Endothelial cell of umbilical vein (primary cell): ENCODE results near the gene NSUN7. TPM values are rescaled to one million over a fixed set of nuclear protein-coding genes. Genes with fewer than 3 reads are reported as not detected.

Source experiments
- BruUV-seq: library from RNA; stranded (reverse); fragments of 400-500 nt; replicated peaks from 2 replicates; lab custom pipeline; 2021; lab: Mats Ljungman, UMichigan
- CTCF ChIA-PET: fragments of 300-600, 350-600 bp; sonication (Branson Sonifier 250); formaldehyde crosslinking; loops from one replicate; lab custom pipeline; 2021; ENCODE audit warnings: antibody characterized with exemption, inconsistent platforms; lab: Charles Lee
- POLR2A ChIA-PET: fragments of 300-600, 350-600 bp; sonication (Branson Sonifier 250); formaldehyde crosslinking; loops from one replicate; lab custom pipeline; 2021; ENCODE audit warnings: antibody characterized with exemption, inconsistent platforms; lab: Charles Lee
- DNase-seq: peaks from one replicate; pipeline ENCODE4 v3.0.0-alpha.2; 2011; ENCODE audit warnings: low read depth, low spot score
- FAIRE-seq: peaks from 2 replicates; lab custom pipeline; 2011; peaks lifted over from hg19 to GRCh38; lab: Jason Lieb, UNC
- H2AFZ ChIP-seq: 2 replicates; pipeline ENCODE4 v1.6.0; 2012; ENCODE audit warnings: low read depth, low read length, control low read depth, inconsistent platforms
- H3K27ac ChIP-seq: 2 replicates; pipeline ENCODE4 v1.5.1; 2011; ENCODE audit warnings: low read depth, mild to moderate bottlenecking, control low read depth, low read length, moderate library complexity; ENCODE audit not compliant: insufficient read depth
- H3K27me3 ChIP-seq, 2 experiments: 2 replicates each; pipeline versions ENCODE4 v1.6.0 to v1.6.1; 2011; ENCODE audit warnings: low read length in 2 of 2, mixed read lengths in 1 of 2; ENCODE audit not compliant: control insufficient read depth in 2 of 2, insufficient read depth in 2 of 2
- H3K36me3 ChIP-seq, 2 experiments: 2 replicates in 1 of 2; 3 replicates in 1 of 2; pipeline ENCODE4 v1.5.1; 2011; ENCODE audit warnings: low read length in 2 of 2, mild to moderate bottlenecking in 1 of 2, moderate library complexity in 1 of 2; ENCODE audit not compliant: control insufficient read depth in 2 of 2, insufficient read depth in 2 of 2; ENCODE audit errors: extremely low read depth in 1 of 2
- H3K4me1 ChIP-seq: 3 replicates; pipeline ENCODE4 v1.5.1; 2011; ENCODE audit warnings: mild to moderate bottlenecking, low read length; ENCODE audit not compliant: control insufficient read depth, insufficient read depth; ENCODE audit errors: extremely low read depth
- H3K4me2 ChIP-seq: 2 replicates; pipeline ENCODE4 v1.6.1; 2011; ENCODE audit warnings: low read length, control low read depth, mixed read lengths; ENCODE audit not compliant: insufficient read depth
- H3K4me3 ChIP-seq, 3 experiments: fragments of 200-600 bp in 1 of 3; sonication (generic), shearing (Covaris generic) in 1 of 3; replicated peaks in 1 of 3; 2 replicates each; pipeline ENCODE4 v1.5.1; 2011 to 2016; ENCODE audit warnings: control low read depth in 3 of 3, low read length in 3 of 3, mild to moderate bottlenecking in 2 of 3, inconsistent platforms in 1 of 3, low read depth in 1 of 3, moderate library complexity in 1 of 3; ENCODE audit not compliant: insufficient read depth in 1 of 3
- H3K79me2 ChIP-seq: 2 replicates; pipeline ENCODE4 v1.6.0; 2012; ENCODE audit warnings: low read length, inconsistent platforms; ENCODE audit not compliant: control insufficient read depth, insufficient read depth
- H3K9ac ChIP-seq: replicated peaks from 2 replicates; pipeline ENCODE3; 2011; ENCODE audit warnings: low read length, control low read depth; ENCODE audit not compliant: insufficient read depth; ENCODE audit errors: extremely low read depth
- H3K9me1 ChIP-seq: replicated peaks from 3 replicates; pipeline ENCODE4 v1.6.0; 2011; ENCODE audit warnings: mild to moderate bottlenecking, low read length; ENCODE audit not compliant: control insufficient read depth, insufficient read depth; ENCODE audit errors: extremely low read depth
- H3K9me3 ChIP-seq: replicated peaks from 2 replicates; pipeline ENCODE4 v1.5.1; 2012; ENCODE audit warnings: low read length, inconsistent platforms; ENCODE audit not compliant: control insufficient read depth, insufficient read depth
- H4K20me1 ChIP-seq: replicated peaks from 2 replicates; pipeline ENCODE3; 2011; ENCODE audit warnings: mild to moderate bottlenecking, low read length; ENCODE audit not compliant: control insufficient read depth, insufficient read depth; ENCODE audit errors: extremely low read depth
- CTCF ChIP-seq, 2 donors: IDR thresholded peaks; 1 replicate in 1 of 2; 2 replicates in 1 of 2; pipeline ENCODE4 v1.5.1; 2011; ENCODE audit warnings: low read length in 2 of 2, mild to moderate bottlenecking in 2 of 2, moderate library complexity in 2 of 2, control low read depth in 1 of 2, inconsistent platforms in 1 of 2, low read depth in 1 of 2; ENCODE audit not compliant: insufficient read depth in 1 of 2; ENCODE audit errors: extremely low read depth in 1 of 2
- EZH2 ChIP-seq: IDR thresholded peaks from 2 replicates; pipeline ENCODE4 v1.6.1; 2012; ENCODE audit warnings: borderline replicate concordance, low read depth, mild to moderate bottlenecking, moderate library complexity, low read length, inconsistent platforms; ENCODE audit not compliant: severe bottlenecking
- FOS ChIP-seq: IDR thresholded peaks from 2 replicates; pipeline ENCODE4 v1.6.1; 2011; ENCODE audit warnings: mild to moderate bottlenecking, low read length, moderate library complexity, borderline replicate concordance; ENCODE audit not compliant: insufficient read depth
- JUN ChIP-seq: IDR thresholded peaks from 2 replicates; pipeline ENCODE4 v1.6.1; 2011; ENCODE audit warnings: borderline replicate concordance, low read depth; ENCODE audit not compliant: insufficient read length, insufficient read depth
- MYC ChIP-seq: IDR thresholded peaks from one replicate; pipeline ENCODE4 v1.6.1; 2011; ENCODE audit warnings: mild to moderate bottlenecking, low read depth, low read length
- POLR2AphosphoS5 ChIP-seq: IDR thresholded peaks from 2 replicates; pipeline ENCODE4 v1.6.1; 2012; ENCODE audit warnings: low read depth, mild to moderate bottlenecking, control low read depth, low read length, moderate library complexity; ENCODE audit not compliant: insufficient read depth
- dilution Hi-C: fragments of 300-500 bp; cut with MboI; formaldehyde crosslinking; loops from one replicate; pipeline ENCODE4 v1.15.0; 2019; ENCODE audit warnings: low sequenced_read_pairs; ENCODE audit not compliant: extremely low pct_ligation_motif_present
- intact Hi-C: fragments of 100-400 bp; cut with micrococcal nuclease; formaldehyde crosslinking; loops from one replicate; pipeline ENCODE4 v1.10.0; 2022
- polyA plus RNA-seq, 4 experiments: library from polyadenylated mRNA; depleted of rRNA in 3 of 4; stranded (reverse) in 3 of 4; unstranded in 1 of 4; fragments of >200 nt; gene quantifications; 2 replicates each; pipeline versions ENCODE4 v1.2.1 to v1.2.3, GENCODE V29; 2011 to 2012; ENCODE audit warnings: missing spikeins in 1 of 4
- total RNA-seq: library from RNA; stranded (reverse); gene quantifications from 2 replicates; pipeline ENCODE4 v1.2.3, GENCODE V29; 2021

The NSUN7 gene
- total and polyA plus RNA-seq, 2 donors (not counting 3 experiments of a cell fraction or from before 2014, with no cell fraction given): 0.03 to 0.20 TPM

- TF ChIP-seq EZH2 (no peak), FOS (no peak), MYC (no peak), JUN (no peak), CTCF (IDR thresholded peaks at IDR 0.05; ENCODE audit: extremely low read depth in 1 of 2, insufficient read depth in 1 of 2, low read depth in 1 of 2, low read length in 2 of 2) (no peak), POLR2AphosphoS5 (no peak)
- H3K4me2 ChIP-seq: no peak overlapping the region
- ChIA-PET POLR2A (no interaction called here), CTCF (interaction anchor here (0.8 kb wide), 1 partner anchor 9 kb away, joined by 3 read pairs; no protein-coding TSS in a partner anchor)
- dilution Hi-C loops: no loop called here
- FAIRE-seq: no peak
- H3K9me1 ChIP-seq: no peaks in the 10 kb centered on the region
- H3K4me3 ChIP-seq: no peak overlapping the region
- peaks cover 2% of the 10 kb centered on the region for H3K79me2 ChIP-seq
- intact Hi-C loops: no loop called here
- H4K20me1 ChIP-seq: no peaks in the 10 kb centered on the region
- H3K27ac ChIP-seq: no peak overlapping the region
- BruUV-seq: no TSS peak
- no peak for DNase-seq
- H3K36me3 ChIP-seq: peaks cover 0 to 2% of the 10 kb centered on the region in 2 experiments
- H3K9ac ChIP-seq: no peak overlapping the region
- peaks cover 10% of the 10 kb centered on the region for H3K4me1 ChIP-seq
- no peaks in the 10 kb centered on the region for H3K9me3 ChIP-seq
- H2AFZ ChIP-seq: no peak overlapping the region
- no peaks in the 10 kb centered on the region for H3K27me3 ChIP-seq
These were observed 100.7 kb downstream of the NSUN7 start for GRCh38 chr4:40850496-40850895.
